ENCODE data around the gene EXTL2. TPM values are rescaled to one million over a fixed set of nuclear protein-coding genes. Genes with fewer than 3 reads are reported as not detected.

EXTL2 gene
- total RNA-seq, 1 experiment from 2014 or later: 21.1 TPM

- ChIA-PET CTCF (no interaction called here), RAD21 (ENCODE audit: low non-redundant PET in 1 of 2, low total read pairs in 2 of 2, uncharacterized antibody in 2 of 2, unreplicated experiment in 2 of 2) (no interaction called here)
Measured at GRCh38 chr1:100928128-100928527, 33.5 kb upstream of the EXTL2 start.

GRCh38 chr1:100927276-100927675 is 32.6 kb upstream of the EXTL2 start:
- peaks cover 0 to 21% of the 10 kb centered on the region in 2 experiments; a peak in 2 of 4 replicates for H3K36me3 ChIP-seq (ENCODE audit: control insufficient read depth in 1 of 2, insufficient read depth in 2 of 2, low read length in 2 of 2)
- H3K27me3 ChIP-seq (ENCODE audit: insufficient read depth, low read length): no peaks in the 10 kb centered on the region
- POLR2A ChIA-PET: no interaction called here
- H3K4me2 ChIP-seq (ENCODE audit: low read length): no peak overlapping the region
- H3K4me1 ChIP-seq (ENCODE audit: control insufficient read depth in 1 of 2, insufficient read depth in 2 of 2, low read length in 2 of 2): no peaks in the 10 kb centered on the region
- DNase-seq (ENCODE audit: low read depth, low spot score): no peak
- no peak for TF ChIP-seq JUND (IDR thresholded peaks at IDR 0.05)
- no peak for TF ChIP-seq FOSL1 (IDR thresholded peaks at IDR 0.05; ENCODE audit: low read depth)
- TF ChIP-seq CEBPB (IDR thresholded peaks at IDR 0.05; ENCODE audit: low read depth): no peak
- TF ChIP-seq TCF7L2 (IDR thresholded peaks at IDR 0.05; ENCODE audit: borderline replicate concordance, extremely low read depth, insufficient read depth, insufficient read length): no peak
- TF ChIP-seq SRF (IDR thresholded peaks at IDR 0.05; ENCODE audit: low read depth): no peak
- no peak overlapping the region for H3K4me3 ChIP-seq (replicated peaks in 1 of 2; ENCODE audit: low read depth in 1 of 2, low read length in 2 of 2)
- BruUV-seq (replicated peaks): no TSS peak
- CTCF ChIA-PET: no interaction called here
- ATAC-seq: no peak
- H3K9me3 ChIP-seq (ENCODE audit: control insufficient read depth in 1 of 2, insufficient read depth in 1 of 2, low read depth in 1 of 2, low read length in 2 of 2): no peaks in the 10 kb centered on the region
- no peaks in the 10 kb centered on the region for H3K9me2 ChIP-seq (ENCODE audit: insufficient read depth)
- RAD21 ChIA-PET (ENCODE audit: low non-redundant PET in 1 of 2, low total read pairs in 2 of 2, uncharacterized antibody in 2 of 2, unreplicated experiment in 2 of 2): no interaction called here
- no peaks in the 10 kb centered on the region for H4K20me1 ChIP-seq (ENCODE audit: insufficient read depth)
- no peaks in the 10 kb centered on the region for H3K79me2 ChIP-seq (ENCODE audit: insufficient read depth, low read length)
- intact Hi-C loops (cut with micrococcal nuclease): no loop called here
- no peak overlapping the region for H2AFZ ChIP-seq (ENCODE audit: low read depth, low read length, poor library complexity, severe bottlenecking)
- H3K27ac ChIP-seq (ENCODE audit: low read depth, low read length): no peak overlapping the region
- H3K9ac ChIP-seq (ENCODE audit: low read length): no peak overlapping the region

More at GRCh38 chr1:100928128-100928527, 33.5 kb upstream of the EXTL2 start:
- no peak overlapping the region for H3K4me2 ChIP-seq (ENCODE audit: low read length)
- POLR2A ChIA-PET: no interaction called here
- H3K27me3 ChIP-seq (ENCODE audit: insufficient read depth, low read length): no peaks in the 10 kb centered on the region
- H3K9me3 ChIP-seq (ENCODE audit: control insufficient read depth in 1 of 2, insufficient read depth in 1 of 2, low read depth in 1 of 2, low read length in 2 of 2): no peaks in the 10 kb centered on the region
- H2AFZ ChIP-seq (ENCODE audit: low read depth, low read length, poor library complexity, severe bottlenecking): no peak overlapping the region
- H4K20me1 ChIP-seq (ENCODE audit: insufficient read depth): no peaks in the 10 kb centered on the region
- no TSS peak for BruUV-seq (replicated peaks)
- intact Hi-C loops (cut with micrococcal nuclease): no loop called here
- H3K4me1 ChIP-seq (ENCODE audit: control insufficient read depth in 1 of 2, insufficient read depth in 2 of 2, low read length in 2 of 2): no peaks in the 10 kb centered on the region
- no peak overlapping the region for H3K27ac ChIP-seq (ENCODE audit: low read depth, low read length)
- H3K4me3 ChIP-seq (replicated peaks in 1 of 2; ENCODE audit: low read depth in 1 of 2, low read length in 2 of 2): no peak overlapping the region
- H3K9ac ChIP-seq (ENCODE audit: low read length): no peak overlapping the region
- ATAC-seq: peak; percentile 72
- peaks cover 0 to 21% of the 10 kb centered on the region in 2 experiments; a peak in 2 of 4 replicates for H3K36me3 ChIP-seq (ENCODE audit: control insufficient read depth in 1 of 2, insufficient read depth in 2 of 2, low read length in 2 of 2)
- TF ChIP-seq ZNF274 (IDR thresholded peaks at IDR 0.05; ENCODE audit: low read depth, low read length) (no peak), CTCF (IDR thresholded peaks at IDR 0.05 in 2 of 3, conservative IDR thresholded peaks at IDR 0.05 in 1 of 3; ENCODE audit: borderline replicate concordance in 1 of 3, insufficient read depth in 1 of 3, low read depth in 2 of 3, low read length in 2 of 3) (peak; percentile 5 to 27 (median 13); a peak in 1 of 6 replicates)
- no peak for DNase-seq (ENCODE audit: low read depth, low spot score)
- H3K9me2 ChIP-seq (ENCODE audit: insufficient read depth): no peaks in the 10 kb centered on the region
- no peaks in the 10 kb centered on the region for H3K79me2 ChIP-seq (ENCODE audit: insufficient read depth, low read length)
